HS-27A (cell line): Measurements from ENCODE around the gene PDCD1.

ENCODE experiments used
- DNase-seq: peaks from one replicate; pipeline ENCODE4 v3.0.0-alpha.2; 2012; ENCODE audit warnings: low read depth, missing footprints

PDCD1 gene

GRCh38 chr2:241895712-241896641, 37.3 kb upstream of the PDCD1 start:
- no peak for DNase-seq

- DNase-seq, result no peak
Measured at GRCh38 chr2:241895427-241895711, 36.7 kb upstream of the PDCD1 start.

GRCh38 chr2:241894681-241895426, 36.2 kb upstream of the PDCD1 start:
- no peak for DNase-seq

GRCh38 chr2:241894056-241894641, 35.5 kb upstream of the PDCD1 start:
- no peak for DNase-seq

- DNase-seq, result no peak
Measured at GRCh38 chr2:241893265-241893664, 34.6 kb upstream of the PDCD1 start.

GRCh38 chr2:241892299-241893137, 33.8 kb upstream of the PDCD1 start:
- no peak for DNase-seq

- no peak for DNase-seq
Measured at GRCh38 chr2:241891988-241892298, 33.2 kb upstream of the PDCD1 start.

GRCh38 chr2:241891315-241891987, 32.8 kb upstream of the PDCD1 start:
- no peak for DNase-seq

GRCh38 chr2:241890524-241891235, 32.0 kb upstream of the PDCD1 start:
- no peak for DNase-seq

- no peak for DNase-seq
Measured at GRCh38 chr2:241888641-241889040, 29.9 kb upstream of the PDCD1 start.

GRCh38 chr2:241887806-241888522, 29.3 kb upstream of the PDCD1 start:
- no peak for DNase-seq

GRCh38 chr2:241886840-241887447, 28.2 kb upstream of the PDCD1 start:
- DNase-seq, result no peak

- no peak for DNase-seq
Measured at GRCh38 chr2:241885946-241886643, 27.4 kb upstream of the PDCD1 start.

GRCh38 chr2:241885291-241885945, 26.7 kb upstream of the PDCD1 start:
- no peak for DNase-seq

- no peak for DNase-seq
Measured at GRCh38 chr2:241884951-241885290, 26.2 kb upstream of the PDCD1 start.

GRCh38 chr2:241882091-241882625, 23.5 kb upstream of the PDCD1 start:
- DNase-seq, result no peak

GRCh38 chr2:241880311-241881073, 21.8 kb upstream of the PDCD1 start:
- DNase-seq, result no peak

GRCh38 chr2:241879326-241879725, 20.6 kb upstream of the PDCD1 start:
- DNase-seq, result no peak
